K562 (cell line): ENCODE measurements around the gene GOPC. TPM values are rescaled to one million over a fixed set of nuclear protein-coding genes. Genes with fewer than 3 reads are reported as not detected.

Source experiments
- ATAC-seq: fragments of 200-7000 bp; cut with Tn5 transposase; 3 replicates; pipeline ENCODE4 v1.9.1; 2020; ENCODE audit warnings: moderate library complexity
- BruUV-seq: library from RNA; stranded (reverse); fragments of 400-500 nt; replicated peaks from 2 replicates; lab custom pipeline; 2021; lab: Mats Ljungman, UMichigan
- CTCF ChIA-PET: fragments of 300-600 bp; formaldehyde crosslinking; extraction: SDS; loops from one replicate; lab custom pipeline; 2021; ENCODE audit warnings: low intra/inter-chr PET ratio; lab: Yijun Ruan, JAX
- POLR2A ChIA-PET: fragments of 300-600, 350-650 bp; sonication (Branson Sonifier 250); formaldehyde crosslinking; extraction: SDS; loops from one replicate; lab custom pipeline; 2021; ENCODE audit warnings: antibody characterized with exemption, inconsistent platforms; lab: Yijun Ruan, JAX
- DNase-seq, 4 experiments: peaks; one replicate each; pipeline versions ENCODE4 v3.0.0 to v3.0.0-alpha.2; 2011 to 2018; ENCODE audit warnings: low spot score in 3 of 4, mixed read lengths in 3 of 4; ENCODE audit errors: extremely low read depth in 1 of 4
- FAIRE-seq: peaks from 2 replicates; lab custom pipeline; 2011; peaks lifted over from hg19 to GRCh38; lab: Jason Lieb, UNC
- H2AFZ ChIP-seq: 2 replicates; pipeline ENCODE4 v1.6.0; 2011; ENCODE audit warnings: low read depth, low read length, control low read depth, inconsistent platforms
- H3K27ac ChIP-seq: fragments of 200-600 bp; 3 replicates; pipeline ENCODE4 v1.8.0; 2011; ENCODE audit warnings: low read depth, mild to moderate bottlenecking, control low read depth, inconsistent platforms, low read length, moderate library complexity, mixed read lengths; ENCODE audit errors: extremely low read depth
- H3K27me3 ChIP-seq, 2 experiments: fragments of 300-600 bp in 1 of 2; 2 replicates in 1 of 2; 3 replicates in 1 of 2; pipeline versions ENCODE4 v1.6.0 to v1.8.0; 2011; ENCODE audit warnings: inconsistent platforms in 2 of 2, low read length in 2 of 2, mild to moderate bottlenecking in 1 of 2, mixed read lengths in 1 of 2, moderate library complexity in 1 of 2; ENCODE audit not compliant: control insufficient read depth in 2 of 2, insufficient read depth in 2 of 2
- H3K36me3 ChIP-seq: fragments of 300-600 bp; 3 replicates; pipeline ENCODE4 v1.8.0; 2011; ENCODE audit warnings: mild to moderate bottlenecking, low read length, inconsistent platforms; ENCODE audit not compliant: control insufficient read depth, insufficient read depth
- H3K4me1 ChIP-seq, 2 experiments: fragments of 200-600 bp in 1 of 2; replicated peaks in 1 of 2; 2 replicates in 1 of 2; 3 replicates in 1 of 2; pipeline versions ENCODE4 v1.5.1 to v1.8.0; 2011; ENCODE audit warnings: inconsistent platforms in 2 of 2, low read length in 2 of 2, mild to moderate bottlenecking in 1 of 2, mixed read lengths in 1 of 2, moderate library complexity in 1 of 2; ENCODE audit not compliant: control insufficient read depth in 2 of 2, insufficient read depth in 2 of 2
- H3K4me2 ChIP-seq: 2 replicates; pipeline ENCODE4 v1.6.1; 2011; ENCODE audit warnings: low read length, control low read depth, inconsistent platforms, mixed read lengths; ENCODE audit not compliant: insufficient read depth
- H3K4me3 ChIP-seq: fragments of 200-600 bp; sonication (generic), shearing (Covaris generic); 2 replicates; pipeline ENCODE4 v1.5.1; 2016; ENCODE audit warnings: control low read depth, inconsistent platforms
- H3K79me2 ChIP-seq: fragments of 200-600 bp; 3 replicates; pipeline ENCODE4 v1.8.0; 2011; ENCODE audit warnings: low read length, inconsistent platforms; ENCODE audit not compliant: control insufficient read depth, insufficient read depth
- H3K9ac ChIP-seq, 2 experiments: 2 replicates each; pipeline versions ENCODE4 v1.6.0 to v1.6.1; 2011; ENCODE audit warnings: low read depth in 2 of 2, low read length in 2 of 2, control low read depth in 1 of 2, inconsistent platforms in 1 of 2, mild to moderate bottlenecking in 1 of 2, mixed read lengths in 1 of 2; ENCODE audit not compliant: insufficient read depth in 1 of 2
- H3K9me1 ChIP-seq: one replicate; pipeline ENCODE4 v1.6.0; 2011; ENCODE audit warnings: inconsistent platforms, mild to moderate bottlenecking, low read length, moderate library complexity; ENCODE audit not compliant: control insufficient read depth, insufficient read depth
- H3K9me3 ChIP-seq: replicated peaks from 2 replicates; pipeline ENCODE4 v1.5.1; 2011; ENCODE audit warnings: low read depth, low read length, inconsistent platforms; ENCODE audit not compliant: control insufficient read depth, insufficient read depth
- H4K20me1 ChIP-seq: replicated peaks from 2 replicates; pipeline ENCODE4 v1.6.1; 2011; ENCODE audit warnings: low read length, inconsistent platforms, mixed read lengths; ENCODE audit not compliant: control insufficient read depth, insufficient read depth
- CBFB ChIP-seq: sonication (generic); formaldehyde crosslinking; IDR thresholded peaks from 2 replicates; pipeline ENCODE4 v1.4.0; 2020; ENCODE audit warnings: mild to moderate bottlenecking, missing genetic modification reagents
- ILK ChIP-seq: fragments of 450-650 bp; IDR thresholded peaks from 2 replicates; pipeline ENCODE4 v1.6.1; 2016; ENCODE audit warnings: missing genetic modification characterization, low read depth, mild to moderate bottlenecking, missing compliant biosample characterization, moderate library complexity, borderline replicate concordance
- KDM5B ChIP-seq: fragments of 200-600 bp; sonication (generic); IDR thresholded peaks from 2 replicates; pipeline ENCODE4 v1.6.1; 2012; ENCODE audit warnings: low read depth, mild to moderate bottlenecking, moderate library complexity, low read length, control low read depth, inconsistent platforms; ENCODE audit not compliant: insufficient replicate concordance
- MAFG ChIP-seq: fragments of 450-650 bp; conservative IDR thresholded peaks from 2 replicates; pipeline ENCODE4 v1.6.1; 2016; ENCODE audit warnings: missing genetic modification characterization, missing compliant biosample characterization
- RNF2 ChIP-seq: sonication (generic); IDR thresholded peaks from 2 replicates; pipeline ENCODE4 v1.6.1; 2016
- TAF9B ChIP-seq: fragments of 450-650 bp; IDR thresholded peaks from 2 replicates; pipeline ENCODE4 v1.6.1; 2018; ENCODE audit warnings: mild to moderate bottlenecking; ENCODE audit not compliant: partially characterized antibody
- TRIM28 ChIP-seq: fragments of 450-650 bp; IDR thresholded peaks from 2 replicates; pipeline ENCODE4 v1.6.1; 2017
- ZNF174 ChIP-seq: fragments of 250-450 bp; sonication (Bioruptor Pico); IDR thresholded peaks from 2 replicates; pipeline ENCODE4 v1.4.0; 2020; ENCODE audit warnings: mild to moderate bottlenecking
- WGBS: fragments of 100-300 bp; shearing (Covaris generic); methylation state at CpG from one replicate; pipeline ENCODE4 v1.1.6; 2016; ENCODE audit warnings: low coverage, mixed read lengths; ENCODE audit not compliant: insufficient coverage; ENCODE audit errors: missing lambda C conversion rate; 5-methylcytosine and 5-hydroxymethylcytosine counted together
- in situ Hi-C: fragments of 300-500 bp; cut with MboI; formaldehyde crosslinking; loops from 4 replicates; pipeline ENCODE4 v1.15.0; 2018; ENCODE audit warnings: inconsistent platforms, mixed read lengths
- intact Hi-C: fragments of 100-400 bp; cut with micrococcal nuclease; formaldehyde crosslinking; loops from 2 replicates; pipeline ENCODE4 v1.14.2; 2022
- polyA plus RNA-seq, 8 experiments: library from polyadenylated mRNA; depleted of rRNA in 4 of 8; stranded (reverse) in 5 of 8; unstranded in 3 of 8; fragments of >200 nt; fragmentation: Nextera tagmentation in 2 of 8; fragmentation: Illumina TruSeq in 1 of 8; extraction: Ambion mirVana in 2 of 8; extraction: Trizol in 1 of 8; gene quantifications; 2 replicates each; pipeline versions ENCODE4 v1.2.1 to v1.2.3, GENCODE V29; 2011 to 2014; ENCODE audit warnings: inconsistent platforms in 1 of 8, missing spikeins in 1 of 8
- total RNA-seq, 7 experiments: library from RNA; depleted of rRNA in 6 of 7; stranded (reverse); fragments of >200 nt in 6 of 7; fragmentation: Illumina TruSeq in 2 of 7; extraction: Trizol in 2 of 7; gene quantifications; 2 replicates each; pipeline versions ENCODE4 v1.2.1 to v1.2.3, GENCODE V29; 2011 to 2021; ENCODE audit warnings: low replicate concordance in 1 of 7
- TF ChIP-seq, protein P1 (sequence below): sonication (generic); formaldehyde crosslinking; IDR thresholded peaks from 2 replicates; pipeline ENCODE4 v1.8.1; 2023; ENCODE audit warnings: mild to moderate bottlenecking, missing genetic modification reagents

Gene GOPC
- total and polyA plus RNA-seq, 9 of the 15 experiments (the other 6 are each of a cell fraction or from before 2014, with no cell fraction given): 10.0 to 32.2 (median 25.6) TPM

- ChIA-PET CTCF (no interaction called here), POLR2A (interaction anchor here (1.1 kb wide), 1 partner anchor 9 kb away, joined by 3 read pairs; no protein-coding TSS in a partner anchor)
- ATAC-seq (no peak), DNase-seq (no peak), FAIRE-seq (no peak)
- Histone ChIP-seq H3K79me2 (no peaks in the 10 kb centered on the region), H3K9me3 (no peaks in the 10 kb centered on the region), H3K27me3 (no peaks in the 10 kb centered on the region), H3K27ac (no peak overlapping the region), H3K36me3 (no peaks in the 10 kb centered on the region), H3K4me1 (no peaks in the 10 kb centered on the region), H3K4me3 (no peak overlapping the region), H3K4me2 (no peak overlapping the region), H3K9me1 (no peaks in the 10 kb centered on the region), H2AFZ (no peak overlapping the region), H4K20me1 (no peaks in the 10 kb centered on the region), H3K9ac (no peak overlapping the region)
- WGBS: 60% methylated on average over 7 of the region's 7 CpGs
- BruUV-seq: no TSS peak
- in situ Hi-C loops: no loop called here
- intact Hi-C loops: no loop called here
- TF ChIP-seq ILK (tag): no peak
- no peak for TF ChIP-seq RNF2
- no peak for TF ChIP-seq KDM5B
- TF ChIP-seq, protein P1, sequence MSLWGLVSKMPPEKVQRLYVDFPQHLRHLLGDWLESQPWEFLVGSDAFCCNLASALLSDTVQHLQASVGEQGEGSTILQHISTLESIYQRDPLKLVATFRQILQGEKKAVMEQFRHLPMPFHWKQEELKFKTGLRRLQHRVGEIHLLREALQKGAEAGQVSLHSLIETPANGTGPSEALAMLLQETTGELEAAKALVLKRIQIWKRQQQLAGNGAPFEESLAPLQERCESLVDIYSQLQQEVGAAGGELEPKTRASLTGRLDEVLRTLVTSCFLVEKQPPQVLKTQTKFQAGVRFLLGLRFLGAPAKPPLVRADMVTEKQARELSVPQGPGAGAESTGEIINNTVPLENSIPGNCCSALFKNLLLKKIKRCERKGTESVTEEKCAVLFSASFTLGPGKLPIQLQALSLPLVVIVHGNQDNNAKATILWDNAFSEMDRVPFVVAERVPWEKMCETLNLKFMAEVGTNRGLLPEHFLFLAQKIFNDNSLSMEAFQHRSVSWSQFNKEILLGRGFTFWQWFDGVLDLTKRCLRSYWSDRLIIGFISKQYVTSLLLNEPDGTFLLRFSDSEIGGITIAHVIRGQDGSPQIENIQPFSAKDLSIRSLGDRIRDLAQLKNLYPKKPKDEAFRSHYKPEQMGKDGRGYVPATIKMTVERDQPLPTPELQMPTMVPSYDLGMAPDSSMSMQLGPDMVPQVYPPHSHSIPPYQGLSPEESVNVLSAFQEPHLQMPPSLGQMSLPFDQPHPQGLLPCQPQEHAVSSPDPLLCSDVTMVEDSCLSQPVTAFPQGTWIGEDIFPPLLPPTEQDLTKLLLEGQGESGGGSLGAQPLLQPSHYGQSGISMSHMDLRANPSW (CRISPR knock-in tag): no peak
- TF ChIP-seq TRIM28: no peak
- TF ChIP-seq CBFB (CRISPR knock-in tag): no peak
- no peak for TF ChIP-seq ZNF174 (CRISPR knock-in tag)
- no peak for TF ChIP-seq TAF9B
- no peak for TF ChIP-seq MAFG (tag)
These were observed 88.4 kb downstream of the GOPC start for GRCh38 chr6:117513778-117514365.
